H1 (cell line): ENCODE results near the gene CHD2. TPM values are rescaled to one million over a fixed set of nuclear protein-coding genes. Genes with fewer than 3 reads are reported as not detected.
"Not testable (repeated sequence)": the region's sequence is repeated elsewhere in the genome, so short reads cannot be mapped to it uniquely, and the experiment has no call there.

Experiments used
- CTCF ChIA-PET: fragments of 300-600 bp; sonication (Branson Sonifier 250); formaldehyde crosslinking; loops from one replicate; lab custom pipeline; 2021; ENCODE audit not compliant: partially characterized antibody; lab: Charles Lee
- POLR2A ChIA-PET: fragments of 300-600 bp; sonication (Branson Sonifier 250); formaldehyde crosslinking; loops from one replicate; lab custom pipeline; 2021; ENCODE audit warnings: inconsistent platforms; ENCODE audit not compliant: partially characterized antibody; lab: Charles Lee
- DNase-seq, 2 experiments: peaks; one replicate each; pipeline versions ENCODE4 v3.0.0 to v3.0.0-alpha.2; 2010 to 2022; ENCODE audit warnings: low spot score in 2 of 2, low read depth in 1 of 2, mixed read lengths in 1 of 2
- FAIRE-seq: peaks from 2 replicates; lab custom pipeline; 2011; peaks lifted over from hg19 to GRCh38; lab: Jason Lieb, UNC
- H2AFZ ChIP-seq: 2 replicates; pipeline ENCODE4 v1.8.1; 2012; ENCODE audit warnings: low read length, inconsistent platforms
- H2AK5ac ChIP-seq: 2 replicates; pipeline ENCODE4 v1.6.1; 2013; ENCODE audit warnings: low read depth, low read length
- H2BK120ac ChIP-seq: replicated peaks from 2 replicates; pipeline ENCODE3; 2013; ENCODE audit warnings: low read depth, low read length, inconsistent platforms
- H2BK12ac ChIP-seq: 2 replicates; pipeline ENCODE4 v1.6.1; 2013; ENCODE audit warnings: low read depth, low read length
- H2BK15ac ChIP-seq: 2 replicates; pipeline ENCODE4 v1.6.1; 2013; ENCODE audit warnings: low read length
- H2BK20ac ChIP-seq: 2 replicates; pipeline ENCODE4 v1.6.1; 2013; ENCODE audit warnings: low read length
- H2BK5ac ChIP-seq: 2 replicates; pipeline ENCODE4 v1.6.1; 2013; ENCODE audit warnings: low read depth, low read length
- H3K14ac ChIP-seq: 2 replicates; pipeline ENCODE4 v1.6.1; 2013; ENCODE audit warnings: inconsistent platforms; ENCODE audit not compliant: insufficient read length
- H3K18ac ChIP-seq: 2 replicates; pipeline ENCODE4 v1.6.1; 2013; ENCODE audit warnings: low read length; ENCODE audit errors: extremely low read depth
- H3K23ac ChIP-seq: 2 replicates; pipeline ENCODE4 v1.6.1; 2013; ENCODE audit warnings: inconsistent platforms; ENCODE audit not compliant: insufficient read length
- H3K23me2 ChIP-seq: 2 replicates; pipeline ENCODE4 v1.6.1; 2013; ENCODE audit warnings: low read depth, low read length
- H3K27ac ChIP-seq: 2 replicates; pipeline ENCODE4 v1.6.1; 2011; ENCODE audit warnings: low read depth, low read length, inconsistent platforms
- H3K27me3 ChIP-seq, 4 experiments: replicated peaks in 1 of 4; 1 replicate in 1 of 4; 2 replicates in 3 of 4; pipeline versions ENCODE4 v1.6.1 to v1.8.1; 2011 to 2013; ENCODE audit warnings: low read length in 3 of 4, mild to moderate bottlenecking in 3 of 4, inconsistent platforms in 2 of 4, mixed read lengths in 2 of 4, moderate library complexity in 1 of 4; ENCODE audit not compliant: control insufficient read depth in 3 of 4, insufficient read depth in 3 of 4; ENCODE audit errors: extremely low read depth in 1 of 4
- H3K36me3 ChIP-seq, 4 experiments: 2 replicates each; pipeline versions ENCODE4 v1.6.1 to v1.8.1; 2011 to 2013; ENCODE audit warnings: mild to moderate bottlenecking in 4 of 4, low read length in 3 of 4, moderate library complexity in 2 of 4, control low read depth in 1 of 4, inconsistent platforms in 1 of 4; ENCODE audit not compliant: insufficient read depth in 4 of 4, control insufficient read depth in 2 of 4
- H3K4ac ChIP-seq: replicated peaks from 2 replicates; pipeline ENCODE3; 2013; ENCODE audit warnings: low read length, low read depth, mixed read lengths, inconsistent platforms; ENCODE audit not compliant: insufficient read length
- H3K4me1 ChIP-seq, 4 experiments: replicated peaks in 1 of 4; 1 replicate in 1 of 4; 2 replicates in 3 of 4; pipeline versions ENCODE4 v1.6.1 to v1.8.1; 2011 to 2013; ENCODE audit warnings: low read length in 3 of 4, inconsistent platforms in 2 of 4, mixed read lengths in 1 of 4; ENCODE audit not compliant: insufficient read depth in 4 of 4, control insufficient read depth in 3 of 4
- H3K4me2 ChIP-seq, 2 experiments: 2 replicates each; pipeline versions ENCODE4 v1.6.1 to v1.8.1; 2011 to 2013; ENCODE audit warnings: low read depth in 2 of 2, low read length in 2 of 2, control low read depth in 1 of 2, inconsistent platforms in 1 of 2, mild to moderate bottlenecking in 1 of 2; ENCODE audit not compliant: insufficient read depth in 1 of 2
- H3K4me3 ChIP-seq, 4 experiments: fragments of 200-600, 300-600 bp in 1 of 4; sonication (generic), shearing (Covaris generic), sonication (Bioruptor Twin) in 1 of 4; 2 replicates each; pipeline versions ENCODE4 v1.5.1 to v1.8.1; 2011 to 2016; ENCODE audit warnings: low read length in 4 of 4, low read depth in 3 of 4, control low read depth in 2 of 4, inconsistent platforms in 2 of 4, mild to moderate bottlenecking in 2 of 4, mixed read lengths in 1 of 4, moderate library complexity in 1 of 4; ENCODE audit not compliant: insufficient read depth in 2 of 4; ENCODE audit errors: extremely low read depth in 1 of 4
- H3K56ac ChIP-seq: replicated peaks from 2 replicates; pipeline ENCODE3; 2013; ENCODE audit warnings: low read depth, mild to moderate bottlenecking, mixed read lengths, low read length, inconsistent platforms; ENCODE audit not compliant: insufficient read length
- H3K79me1 ChIP-seq: 2 replicates; pipeline ENCODE4 v1.6.1; 2013; ENCODE audit warnings: low read depth, low read length, control low read depth
- H3K79me2 ChIP-seq, 2 experiments: 2 replicates each; pipeline versions ENCODE4 v1.6.1 to v1.8.1; 2012 to 2013; ENCODE audit warnings: low read length in 2 of 2, mild to moderate bottlenecking in 2 of 2, inconsistent platforms in 1 of 2; ENCODE audit not compliant: insufficient read depth in 2 of 2, control insufficient read depth in 1 of 2
- H3K9ac ChIP-seq, 4 experiments: replicated peaks in 1 of 4; 1 replicate in 1 of 4; 2 replicates in 3 of 4; pipeline versions ENCODE4 v1.6.1 to v1.8.1; 2011 to 2013; ENCODE audit warnings: low read depth in 3 of 4, low read length in 3 of 4, control low read depth in 2 of 4, mild to moderate bottlenecking in 2 of 4, moderate library complexity in 2 of 4, inconsistent platforms in 1 of 4; ENCODE audit errors: extremely low read depth in 1 of 4
- H3K9me3 ChIP-seq, 2 experiments: 2 replicates each; pipeline versions ENCODE4 v1.6.1 to v1.8.1; 2012 to 2013; ENCODE audit warnings: mild to moderate bottlenecking in 2 of 2, moderate library complexity in 2 of 2, control low read depth in 1 of 2, inconsistent platforms in 1 of 2, low read depth in 1 of 2, low read length in 1 of 2, mixed read lengths in 1 of 2; ENCODE audit not compliant: insufficient read depth in 2 of 2
- H4K20me1 ChIP-seq, 2 experiments: replicated peaks in 1 of 2; 2 replicates each; pipeline versions ENCODE3 to v1.8.1; 2011 to 2013; ENCODE audit warnings: inconsistent platforms in 2 of 2, low read length in 2 of 2, mild to moderate bottlenecking in 1 of 2; ENCODE audit not compliant: insufficient read depth in 2 of 2, control insufficient read depth in 1 of 2
- H4K5ac ChIP-seq: 2 replicates; pipeline ENCODE4 v1.6.1; 2013; ENCODE audit warnings: low read length, low read depth, mixed read lengths, inconsistent platforms; ENCODE audit not compliant: insufficient read length
- H4K8ac ChIP-seq: 2 replicates; pipeline ENCODE4 v1.8.0; 2013; ENCODE audit warnings: mild to moderate bottlenecking, moderate library complexity, low read length, inconsistent platforms; ENCODE audit not compliant: insufficient read depth; ENCODE audit errors: extremely low read depth
- H4K91ac ChIP-seq: replicated peaks from 2 replicates; pipeline ENCODE3; 2013; ENCODE audit warnings: low read length, mixed read lengths, inconsistent platforms; ENCODE audit not compliant: insufficient read length
- WGBS, 2 experiments: shearing (Covaris generic) in 1 of 2; methylation state at CpG; one replicate each; pipeline versions ENCODE4 v1.1.6 to v1.1.7; 2013 to 2015; ENCODE audit warnings: low lambda C conversion rate in 2 of 2, mixed read lengths in 2 of 2, inconsistent platforms in 1 of 2, low coverage in 1 of 2, missing lambda C conversion rate in 1 of 2; ENCODE audit not compliant: insufficient replicate concordance in 2 of 2, insufficient coverage in 1 of 2, insufficient read length in 1 of 2; ENCODE audit errors: extremely low coverage in 1 of 2, missing lambda C conversion rate in 1 of 2; 5-methylcytosine and 5-hydroxymethylcytosine counted together
- polyA plus RNA-seq, 7 experiments: library from polyadenylated mRNA; depleted of rRNA in 3 of 7; stranded (reverse) in 5 of 7; unstranded in 2 of 7; fragments of >200 nt in 5 of 7; fragments of 200-250 nt in 2 of 7; gene quantifications; 1 replicate in 5 of 7; 2 replicates in 1 of 7; 4 replicates in 1 of 7; pipeline versions ENCODE4 v1.2.1 to v1.2.3, GENCODE V29; 2011 to 2013; ENCODE audit warnings: missing spikeins in 2 of 7, mixed read lengths in 2 of 7
- total RNA-seq: library from RNA; stranded (reverse); fragmentation: NEBNext Ultra II Directional; extraction: Animal tissue kit (Norgen Biotek cat#: 25700); gene quantifications from 2 replicates; pipeline ENCODE4 v1.2.1, GENCODE V29; 2021

Gene CHD2
- total and polyA plus RNA-seq, 2 of the 8 experiments (the other 6 are each of a cell fraction or from before 2014, with no cell fraction given), result 28.8 to 70.0 TPM

DNA sequence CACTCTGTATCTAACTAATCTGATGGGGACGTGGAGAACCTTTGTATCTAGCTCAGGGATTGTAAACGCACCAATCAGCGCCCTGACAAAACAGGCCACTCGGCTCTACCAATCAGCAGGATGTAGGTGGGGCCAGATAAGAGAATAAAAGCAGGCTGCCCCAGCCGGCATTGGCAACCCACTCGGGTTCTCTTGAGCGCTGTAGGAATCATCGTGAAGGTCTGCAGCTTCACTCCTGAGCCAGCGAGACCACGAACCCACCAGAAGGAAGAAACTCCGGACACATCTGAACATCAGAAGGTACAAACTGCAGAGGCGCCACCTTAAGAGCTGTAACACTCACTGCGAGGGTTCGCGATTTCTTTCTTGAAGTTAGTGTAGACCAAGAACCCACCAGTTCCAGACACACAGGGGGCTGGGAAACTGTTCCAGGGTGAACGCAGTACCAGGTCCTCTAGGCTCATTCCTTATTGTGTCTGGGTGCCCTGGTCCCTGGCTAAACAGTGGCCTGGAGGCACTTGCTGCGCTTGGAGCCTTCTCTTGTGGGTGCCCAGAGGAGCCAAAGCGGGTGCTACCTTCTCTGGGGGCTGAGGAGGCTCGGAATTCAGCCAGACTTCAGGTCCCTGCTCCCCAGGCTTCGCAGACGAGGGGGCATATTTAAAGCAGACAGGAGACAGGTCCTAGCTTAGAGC lies 132.5 kb downstream of the CHD2 start:
- DNase-seq, H3K4ac ChIP-seq, H3K4me1 ChIP-seq, H2AFZ ChIP-seq, FAIRE-seq, H2BK20ac ChIP-seq, H3K23me2 ChIP-seq, H3K36me3 ChIP-seq, H3K79me2 ChIP-seq, H2BK5ac ChIP-seq, POLR2A ChIA-PET, H3K27me3 ChIP-seq, H3K79me1 ChIP-seq, H3K4me2 ChIP-seq, H3K9me3 ChIP-seq, H3K4me3 ChIP-seq, H3K27ac ChIP-seq, H4K91ac ChIP-seq, H4K5ac ChIP-seq, H2AK5ac ChIP-seq, H3K56ac ChIP-seq, H4K20me1 ChIP-seq, H3K23ac ChIP-seq, H3K14ac ChIP-seq, H3K9ac ChIP-seq, H3K18ac ChIP-seq, H2BK120ac ChIP-seq, H4K8ac ChIP-seq: not testable (repeated sequence)
- Histone ChIP-seq H2BK12ac (peak overlapping the region; percentile 50; the same call in 1 of the 2 replicates), H2BK15ac (0 out of 2 replicates have a peak overlapping the region, but pooled peaks have one; percentile 29)
- CTCF ChIA-PET, result interaction anchor here (0.6 to 8.6 kb wide), 17 partner anchors 10 to 1104 kb away, joined by 3 to 119 read pairs (median 4); partner anchors contain the start of gene RGMA
- WGBS, 2 experiments, result 94% methylated on average over 21 of the region's 21 CpGs; no CpG with 5 or more reads in 1 of the 2 experiments
